Left lung (tissue), 10 donors: ENCODE data around the gene LAMA4. TPM values are rescaled to one million over a fixed set of nuclear protein-coding genes. Genes with fewer than 3 reads are reported as not detected.
A peak's percentile ranks its signal among the peaks of the same experiment; 100 is the strongest.

Experiments
- ATAC-seq: fragments of 200-7000 bp; cut with Tn5 transposase; one replicate; pipeline ENCODE4 v1.9.1; 2020; ENCODE audit warnings: moderate library complexity
- DNase-seq, 4 donors: peaks; one replicate each; pipeline ENCODE4 v3.0.0-alpha.2; 2013 to 2020
- H3K27ac ChIP-seq, 2 donors: fragments of 200-600 bp; sonication (generic) in 1 of 2; one replicate each; pipeline versions ENCODE4 v1.5.0 to v1.8.0; 2020 to 2021
- H3K27me3 ChIP-seq, 2 donors: fragments of 200-600 bp; sonication (generic) in 1 of 2; one replicate each; pipeline versions ENCODE4 v1.5.0 to v1.8.0; 2020 to 2021
- H3K36me3 ChIP-seq, 2 donors: fragments of 200-600 bp; sonication (generic) in 1 of 2; one replicate each; pipeline versions ENCODE4 v1.5.0 to v1.8.0; 2020 to 2021
- H3K4me1 ChIP-seq, 2 donors: fragments of 200-600 bp; one replicate each; pipeline ENCODE4 v1.8.0; 2021
- H3K4me3 ChIP-seq, 2 donors: fragments of 200-600 bp; sonication (generic) in 1 of 2; one replicate each; pipeline versions ENCODE4 v1.5.0 to v1.8.0; 2020 to 2021; ENCODE audit warnings: mild to moderate bottlenecking in 1 of 2
- H3K9me3 ChIP-seq, 2 donors: fragments of 200-600 bp; sonication (generic) in 1 of 2; one replicate each; pipeline versions ENCODE4 v1.5.0 to v1.8.0; 2020 to 2021
- CTCF ChIP-seq, 2 donors: fragments of 200-600 bp; sonication (generic) in 1 of 2; IDR thresholded peaks; one replicate each; pipeline versions ENCODE4 v1.5.0 to v1.8.0; 2021; ENCODE audit warnings: antibody characterized with exemption in 2 of 2
- intact Hi-C, 2 donors: fragments of 100-400 bp; cut with DNase I; formaldehyde crosslinking; loops; one replicate each; pipeline versions ENCODE4 v1.11.2 to v1.14.2; 2022
- polyA plus RNA-seq, 6 donors: library from polyadenylated mRNA; unstranded; fragments of 120-200 nt; gene quantifications; one replicate each; pipeline ENCODE4 v1.2.1, GENCODE V29; 2013; ENCODE audit not compliant: insufficient read length in 6 of 6
- total RNA-seq, 2 donors: library from RNA; stranded (reverse); fragmentation: NEBNext Ultra II Directional; extraction: Animal tissue kit (Norgen Biotek cat#: 25700); gene quantifications; one replicate each; pipeline ENCODE4 v1.2.1, GENCODE V29; 2021
- donor health status: DM: no; HTN: yes; CAD: no.
- donor health status: DM: no; HTN: no; CAD: no.

Gene LAMA4
- total and polyA plus RNA-seq, 8 donors, result 87.5 to 258 (median 216) TPM

DNA sequence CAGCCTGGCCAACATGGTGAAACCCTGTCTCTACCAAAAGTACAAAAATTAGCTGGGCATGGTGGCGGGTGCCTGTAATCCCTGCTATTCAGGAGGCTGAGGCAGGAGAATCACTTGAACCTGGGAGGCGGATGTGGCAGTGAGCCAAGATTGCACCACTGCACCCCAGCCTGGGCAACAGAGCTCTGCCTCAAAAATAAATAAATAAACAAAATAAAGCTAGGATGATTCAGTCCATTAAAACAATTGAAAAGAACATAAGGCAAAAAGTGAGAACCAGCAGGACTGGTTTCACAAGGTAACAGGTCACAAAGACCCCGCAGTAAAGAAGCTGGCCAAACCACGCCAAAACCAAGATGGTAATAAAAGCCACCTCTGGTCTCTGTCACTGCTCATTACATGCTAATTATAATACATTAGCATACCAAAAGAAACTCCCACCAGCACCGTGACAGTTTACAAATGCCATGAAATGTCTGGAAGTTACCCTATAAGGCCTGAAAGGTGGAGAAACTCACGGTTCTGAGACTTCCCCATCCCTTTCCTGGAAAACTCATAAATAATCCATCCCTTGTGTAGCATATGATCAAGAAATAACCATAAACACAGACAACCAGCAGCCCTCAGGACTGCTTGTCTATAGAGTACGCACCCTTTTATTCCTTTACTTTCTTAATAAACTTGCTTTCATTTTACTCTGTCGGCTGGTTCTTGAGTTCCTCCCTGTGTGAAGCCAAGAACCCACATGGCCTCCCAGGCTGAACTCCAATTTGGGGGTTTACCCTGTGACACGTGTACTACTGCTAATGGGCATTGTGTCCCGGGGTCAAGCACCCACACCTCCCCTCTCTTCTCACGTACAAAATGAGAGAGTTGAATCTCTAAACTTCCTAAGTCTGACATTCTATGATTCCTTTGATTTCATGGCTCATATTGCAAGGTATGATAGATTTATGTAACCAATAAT is 10.2 kb downstream of the LAMA4 start:
- no peaks in the 10 kb centered on the region for H3K36me3 ChIP-seq
- no peak overlapping the region for H3K4me3 ChIP-seq
- H3K4me1 ChIP-seq, result peaks cover 0 to 14% of the 10 kb centered on the region in 2 donors
- no peak for ATAC-seq
- H3K9me3 ChIP-seq, result no peaks in the 10 kb centered on the region
- H3K27me3 ChIP-seq, result no peaks in the 10 kb centered on the region
- H3K27ac ChIP-seq, result peak overlapping the region; percentile 18 to 55
- DNase-seq, result no peak
- intact Hi-C loops, result no loop called here
- no peak for TF ChIP-seq CTCF (IDR thresholded peaks at IDR 0.05)

DNA sequence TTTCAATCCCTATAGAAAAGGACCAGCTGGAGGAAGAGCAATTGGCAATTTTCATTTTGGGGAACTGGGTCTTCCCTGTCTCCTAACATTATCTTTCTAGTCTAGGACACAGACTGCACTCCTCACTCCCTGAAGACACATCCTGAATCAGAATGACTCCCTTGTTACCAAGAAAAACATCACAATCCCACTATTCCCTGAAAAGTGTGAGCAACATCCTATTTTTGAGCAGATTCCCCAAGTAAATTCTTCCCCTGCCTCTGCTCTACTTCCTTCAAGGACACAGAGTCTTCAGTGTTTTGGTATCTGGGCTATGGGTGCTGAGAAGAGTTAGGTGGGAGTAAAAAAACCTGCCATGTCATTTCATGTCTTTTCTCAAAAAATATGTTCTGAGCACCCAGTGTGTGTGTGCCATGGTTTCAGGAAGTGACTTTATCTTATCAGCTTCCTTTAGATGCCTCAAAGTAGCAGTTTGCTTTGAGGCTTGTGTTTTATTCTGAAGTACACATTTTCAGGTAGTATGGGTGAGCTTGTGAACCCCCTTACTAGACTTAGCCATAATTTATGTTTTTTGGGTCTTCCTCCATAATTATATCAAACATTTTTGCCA is 12.4 kb downstream of the LAMA4 start:
- H3K27ac ChIP-seq, result no peak overlapping the region
- intact Hi-C loops, result no loop called here
- ATAC-seq, result no peak
- H3K27me3 ChIP-seq, result no peaks in the 10 kb centered on the region
- DNase-seq, result no peak
- TF ChIP-seq CTCF (IDR thresholded peaks at IDR 0.05), result no peak
- H3K4me3 ChIP-seq, result no peak overlapping the region
- H3K9me3 ChIP-seq, result no peaks in the 10 kb centered on the region
- H3K4me1 ChIP-seq, result peaks cover 0 to 14% of the 10 kb centered on the region in 2 donors
- no peaks in the 10 kb centered on the region for H3K36me3 ChIP-seq

- intact Hi-C loops, result no loop called here
- no peak for TF ChIP-seq CTCF (IDR thresholded peaks at IDR 0.05)
- peaks cover 0 to 4% of the 10 kb centered on the region in 2 donors for H3K4me1 ChIP-seq
- peak overlapping the region; percentile 19 to 33 for H3K27ac ChIP-seq
- no peaks in the 10 kb centered on the region for H3K36me3 ChIP-seq
- H3K4me3 ChIP-seq, result no peak overlapping the region
- DNase-seq (no peak), ATAC-seq (peak; percentile 15)
- H3K27me3 ChIP-seq, result no peaks in the 10 kb centered on the region
- no peaks in the 10 kb centered on the region for H3K9me3 ChIP-seq
These were observed 16.8 kb downstream of the LAMA4 start for GRCh38 chr6:112237595-112237994.

DNA sequence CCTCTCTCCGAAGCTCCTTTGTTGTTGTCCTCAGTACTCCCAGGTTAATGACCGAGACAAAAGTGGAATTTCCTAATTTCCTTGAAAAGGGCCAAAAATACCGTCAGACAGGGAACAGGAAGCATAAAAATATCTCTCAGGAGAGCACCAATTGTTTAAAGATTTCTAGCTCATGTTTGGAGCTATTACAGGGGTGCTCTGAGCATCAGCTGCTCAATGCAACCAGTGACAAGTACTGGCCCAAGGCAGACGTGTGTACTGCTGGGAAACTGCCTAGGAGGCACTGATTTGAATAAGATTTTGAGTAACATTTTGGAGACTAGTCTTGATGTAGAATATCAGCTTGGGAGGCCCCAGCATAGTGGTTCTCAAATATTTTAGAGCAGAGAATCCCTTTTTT is 17.3 kb downstream of the LAMA4 start:
- Histone ChIP-seq H3K36me3 (no peaks in the 10 kb centered on the region), H3K27me3 (no peaks in the 10 kb centered on the region), H3K27ac (peak overlapping the region; percentile 19 to 33), H3K4me3 (no peak overlapping the region), H3K9me3 (no peaks in the 10 kb centered on the region), H3K4me1 (peaks cover 0 to 9% of the 10 kb centered on the region in 2 donors)
- intact Hi-C loops, result no loop called here
- no peak for TF ChIP-seq CTCF (IDR thresholded peaks at IDR 0.05)
- no peak for DNase-seq
- no peak for ATAC-seq

DNA sequence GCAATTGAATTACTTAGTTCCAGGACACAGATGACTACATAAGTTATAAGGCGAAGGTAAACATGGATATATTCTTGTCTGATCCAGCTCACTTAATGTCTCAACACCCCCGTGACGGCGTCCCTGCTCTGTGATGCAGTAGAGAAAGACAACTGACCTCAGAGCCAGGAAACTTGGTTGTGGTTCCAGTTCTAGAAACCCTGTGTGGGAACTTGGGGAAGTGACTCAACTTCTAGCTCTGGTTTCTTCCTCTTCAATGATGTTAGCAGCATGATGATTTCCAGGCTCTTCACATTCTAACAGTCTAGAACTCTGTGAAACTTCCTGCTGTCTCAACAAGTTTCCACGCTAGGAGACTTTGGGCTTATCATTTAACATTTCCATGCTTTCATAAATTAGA is 18.4 kb downstream of the LAMA4 start:
- Histone ChIP-seq H3K4me1 (peaks cover 0 to 12% of the 10 kb centered on the region in 2 donors), H3K4me3 (no peak overlapping the region), H3K9me3 (no peaks in the 10 kb centered on the region), H3K36me3 (no peaks in the 10 kb centered on the region), H3K27me3 (no peaks in the 10 kb centered on the region), H3K27ac (peak overlapping the region in 1 of 2 donors; percentile 58)
- ATAC-seq (peak; percentile 16), DNase-seq (no peak)
- intact Hi-C loops, result no loop called here
- TF ChIP-seq CTCF (IDR thresholded peaks at IDR 0.05), result no peak
